GM19467 (cell line): Measurements from ENCODE around the gene LRCH1.

Source experiments
- ATAC-seq: cut with Tn5 transposase; IDR thresholded peaks from one replicate; pipeline ENCODE4 v1.9.1; 2021; ENCODE audit warnings: mild to moderate bottlenecking, moderate library complexity; ENCODE audit not compliant: unreplicated experiment

Gene LRCH1

GRCh38 chr13:46687810-46688209 is 134.8 kb downstream of the LRCH1 start:
- no peak for ATAC-seq

- no peak for ATAC-seq
Measured at GRCh38 chr13:46688306-46688705, 135.3 kb downstream of the LRCH1 start.

DNA sequence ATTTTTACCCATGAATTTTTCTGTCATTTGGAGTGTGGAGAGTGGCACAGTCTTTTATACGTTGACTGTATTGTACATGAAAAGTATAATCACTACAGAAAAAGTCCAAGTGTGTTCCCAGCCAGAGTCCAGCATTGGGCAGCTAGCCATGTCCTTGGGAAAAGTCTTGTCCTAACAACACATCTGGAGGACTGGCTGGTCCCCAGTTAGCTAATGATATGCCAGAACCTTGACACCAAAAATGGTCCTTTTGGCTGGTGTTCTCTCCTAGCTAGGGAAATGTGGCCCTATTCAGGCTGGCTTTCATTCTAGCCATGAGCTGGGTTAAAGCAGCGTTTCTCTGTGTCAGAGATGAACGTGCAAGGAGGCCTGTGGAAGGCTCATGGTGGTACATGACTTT is 145.0 kb downstream of the LRCH1 start:
- ATAC-seq: no peak

GRCh38 chr13:46698910-46699460 is 146.0 kb downstream of the LRCH1 start:
- ATAC-seq: no peak

GRCh38 chr13:46712524-46712923 is 159.6 kb downstream of the LRCH1 start:
- no peak for ATAC-seq

DNA sequence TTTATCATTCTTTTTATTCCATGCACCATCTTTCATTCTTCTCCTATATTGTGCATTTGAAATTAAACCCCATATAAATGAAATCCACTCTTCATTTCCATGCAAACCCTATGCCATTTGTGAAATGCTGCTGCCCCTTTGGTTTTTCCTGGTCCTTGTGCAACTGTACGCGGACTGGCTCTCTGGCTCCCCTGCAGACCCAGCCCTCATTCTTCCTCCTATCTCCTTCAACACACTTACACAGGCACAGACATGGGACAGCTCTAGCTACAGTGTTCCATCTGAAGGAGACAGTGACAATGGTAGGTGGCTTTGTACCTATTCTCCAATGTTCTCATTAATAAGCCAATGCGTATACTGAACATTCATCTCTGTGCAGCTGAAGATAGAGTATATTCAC is 162.4 kb downstream of the LRCH1 start:
- no peak for ATAC-seq

- ATAC-seq: no peak
Measured at GRCh38 chr13:46716821-46717220, 163.9 kb downstream of the LRCH1 start.

GRCh38 chr13:46717275-46717674 is 164.3 kb downstream of the LRCH1 start:
- no peak for ATAC-seq

- ATAC-seq: no peak
Measured at GRCh38 chr13:46717856-46718255, 164.9 kb downstream of the LRCH1 start.

DNA sequence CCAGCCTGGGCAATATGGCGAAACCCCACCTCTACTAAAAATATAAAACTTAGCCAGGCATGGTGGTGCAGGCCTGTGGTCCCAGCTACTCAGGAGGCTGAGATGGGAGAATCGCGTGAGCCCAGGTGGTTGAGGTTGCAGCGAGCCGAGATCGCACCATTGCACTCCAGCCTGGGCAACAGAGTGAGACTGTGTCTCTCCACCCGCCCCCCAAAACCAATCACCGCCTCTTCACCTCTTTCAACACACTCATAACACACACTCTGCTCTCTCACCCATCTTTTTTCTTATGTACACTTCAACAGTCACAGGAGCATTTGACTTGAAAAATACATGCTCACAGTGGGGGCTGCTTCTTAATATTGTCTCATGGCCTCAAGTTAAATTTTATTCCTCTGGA is 167.2 kb downstream of the LRCH1 start:
- ATAC-seq: peak; percentile 70

DNA sequence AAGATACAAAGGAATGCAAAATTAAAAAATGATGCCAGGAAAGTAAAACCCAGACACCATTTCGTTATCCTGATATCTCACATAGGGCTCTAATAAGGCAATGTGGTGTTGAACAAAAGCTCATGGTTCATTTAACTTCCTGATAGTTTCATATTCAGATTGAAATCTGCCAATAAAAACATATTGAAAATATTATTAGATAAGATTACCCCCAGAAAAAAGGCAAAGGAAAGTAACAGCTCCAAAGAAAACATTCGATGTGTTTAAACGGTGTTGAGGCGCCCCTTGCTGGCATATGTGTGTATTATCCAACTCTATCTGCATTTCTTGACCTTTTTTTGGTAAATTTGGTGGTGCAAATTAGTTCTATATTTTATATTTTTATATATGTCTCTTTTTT is 168.1 kb downstream of the LRCH1 start:
- no peak for ATAC-seq

DNA sequence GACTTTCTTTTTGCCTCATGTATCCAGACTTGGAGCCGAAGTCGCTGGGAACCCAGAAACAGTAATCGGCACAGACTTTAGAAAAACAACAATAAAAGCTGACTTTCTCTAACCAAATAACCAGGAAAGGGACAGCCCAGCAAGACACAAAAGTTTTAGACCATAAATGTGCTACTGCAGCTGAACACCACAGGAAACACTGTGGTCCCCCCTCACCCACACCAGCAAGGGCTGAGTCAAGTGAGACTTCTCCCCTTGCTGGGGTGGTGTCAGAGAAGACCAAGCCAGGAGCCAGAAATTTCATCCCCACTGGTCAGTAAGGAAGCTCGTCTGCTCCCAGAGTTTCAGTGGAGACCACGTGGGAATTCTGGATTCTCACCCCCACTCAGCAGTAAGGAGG is 173.4 kb downstream of the LRCH1 start:
- ATAC-seq: no peak

DNA sequence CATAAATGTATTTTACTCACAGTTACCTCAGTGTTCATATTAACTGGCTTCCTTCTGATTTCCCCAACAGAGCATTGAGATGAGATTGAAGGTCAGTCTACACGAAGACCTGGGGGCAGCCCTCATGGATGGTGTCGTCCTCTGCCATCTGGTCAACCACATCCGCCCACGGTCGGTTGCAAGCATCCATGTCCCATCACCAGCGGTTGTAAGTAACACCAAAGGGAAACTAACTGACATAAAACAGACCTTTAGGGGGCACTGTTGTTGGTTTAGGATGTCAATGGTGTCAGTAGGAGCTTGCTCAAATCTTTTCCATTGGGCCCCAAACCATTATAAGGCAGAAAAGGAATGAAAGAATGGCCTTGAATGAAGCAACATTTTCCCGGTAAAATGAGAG is 175.8 kb downstream of the LRCH1 start:
- ATAC-seq: no peak

GRCh38 chr13:46731535-46731934 is 178.6 kb downstream of the LRCH1 start:
- ATAC-seq: no peak

- no peak for ATAC-seq
Measured at GRCh38 chr13:46735425-46735824, 182.5 kb downstream of the LRCH1 start.

- no peak for ATAC-seq
Measured at GRCh38 chr13:46736541-46737310, 183.8 kb downstream of the LRCH1 start.

GRCh38 chr13:46738055-46738454 is 185.1 kb downstream of the LRCH1 start:
- ATAC-seq: no peak

DNA sequence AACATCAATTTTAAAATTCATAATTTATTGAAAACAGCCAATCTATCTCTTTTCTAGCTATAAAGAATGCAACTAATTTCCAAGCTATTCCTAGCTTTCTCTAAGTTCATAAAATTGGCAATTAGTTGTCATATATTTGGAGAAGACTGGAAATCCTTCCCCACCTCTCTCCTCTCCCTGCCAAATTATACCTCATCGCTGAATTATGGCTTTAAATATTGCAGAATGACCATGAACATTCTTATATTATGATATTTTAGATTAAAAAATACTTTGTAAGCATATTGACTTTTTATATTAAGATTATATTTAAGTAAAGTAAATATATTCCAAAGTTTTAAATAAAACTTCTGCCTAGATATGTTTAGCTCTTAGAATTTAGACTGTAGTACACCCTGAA is 185.8 kb downstream of the LRCH1 start:
- ATAC-seq: no peak

DNA sequence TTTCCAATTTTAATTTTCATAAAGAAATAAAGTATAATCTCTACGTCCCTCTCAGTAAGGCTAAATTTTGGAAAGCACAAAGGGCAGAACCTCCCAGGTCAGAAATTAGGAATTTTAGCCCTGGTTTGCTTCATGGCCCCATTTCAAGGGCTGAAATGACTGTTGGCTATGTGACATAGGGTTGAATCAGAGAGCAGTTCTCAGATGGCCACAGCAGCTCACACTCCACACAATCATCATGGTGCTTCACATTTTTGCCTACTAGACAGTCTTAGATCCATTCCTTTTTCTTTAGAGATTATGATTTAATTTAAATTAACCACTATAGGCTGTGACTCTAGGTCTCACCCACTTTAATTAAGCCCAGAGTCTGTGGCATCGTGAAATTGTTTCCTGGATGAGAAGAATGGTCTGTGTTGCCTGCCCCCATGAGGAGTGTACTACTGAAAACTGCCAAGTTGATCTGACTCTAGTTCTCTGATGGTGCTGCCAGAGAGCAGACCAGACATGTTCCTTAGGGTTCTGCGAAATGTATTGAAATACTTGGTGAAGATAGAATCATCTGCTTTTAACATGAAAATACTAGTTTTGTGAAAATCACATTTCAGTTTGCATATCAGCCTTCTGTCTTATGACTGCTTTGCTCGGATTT is 186.6 kb downstream of the LRCH1 start:
- ATAC-seq: no peak

DNA sequence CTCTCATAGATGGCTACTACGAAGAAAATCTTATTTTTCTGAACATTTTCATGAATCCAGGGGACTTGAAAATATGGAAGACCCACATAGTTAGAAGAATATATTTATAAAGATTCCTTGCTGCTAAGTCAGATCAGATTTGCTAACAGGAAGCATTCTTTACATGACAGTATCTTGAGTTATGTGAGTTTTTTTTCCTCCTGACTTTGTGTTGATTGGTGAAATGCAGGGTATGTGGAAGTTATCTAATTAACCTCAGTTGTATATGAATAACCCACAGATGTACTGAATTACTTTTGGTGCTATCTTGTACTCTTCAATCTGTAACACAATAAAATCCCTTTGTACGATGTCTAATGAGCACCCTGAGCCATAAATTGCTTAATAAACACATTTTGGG is 190.2 kb downstream of the LRCH1 start:
- no peak for ATAC-seq

DNA sequence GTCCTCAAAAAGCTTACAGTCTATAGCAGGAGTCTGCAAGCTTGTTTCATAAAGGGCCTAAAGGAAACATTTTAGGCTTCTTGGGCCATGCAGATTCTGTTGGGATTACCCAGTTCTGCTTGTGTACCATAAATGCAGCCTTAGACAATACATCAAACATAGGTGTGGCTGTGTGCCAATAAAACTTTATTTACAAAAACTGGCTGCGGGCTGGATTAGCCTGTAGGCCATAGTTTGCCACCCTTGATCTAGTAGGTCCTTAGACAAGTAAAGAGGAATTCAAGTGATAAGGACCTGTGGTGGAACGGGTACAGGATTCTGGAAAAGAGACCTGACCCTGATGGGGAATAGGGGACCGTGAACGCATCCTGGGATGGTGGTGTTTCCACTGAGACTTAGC is 192.1 kb downstream of the LRCH1 start:
- no peak for ATAC-seq

GRCh38 chr13:46745706-46746105 is 192.7 kb downstream of the LRCH1 start:
- no peak for ATAC-seq
